Thymus (tissue), 11 donors: ENCODE measurements around the gene HOXA4. TPM values are rescaled to one million over a fixed set of nuclear protein-coding genes. Genes with fewer than 3 reads are reported as not detected.

Experiments
- DNase-seq, 9 donors: peaks; one replicate each; pipeline ENCODE4 v3.0.0-alpha.2; 2013; ENCODE audit warnings: low spot score in 9 of 9, low read depth in 6 of 9, missing footprints in 1 of 9
- H3K27ac ChIP-seq, 2 donors: one replicate each; pipeline ENCODE4 v1.5.1; 2013; ENCODE audit warnings: control low read depth in 1 of 2, low read depth in 1 of 2, low read length in 1 of 2, mild to moderate bottlenecking in 1 of 2, moderate library complexity in 1 of 2
- H3K27me3 ChIP-seq, 2 donors: one replicate each; pipeline ENCODE4 v1.5.1; 2013; ENCODE audit warnings: low read length in 1 of 2; ENCODE audit not compliant: control insufficient read depth in 2 of 2, insufficient read depth in 1 of 2
- H3K36me3 ChIP-seq, 2 donors: one replicate each; pipeline ENCODE4 v1.5.1; 2013; ENCODE audit warnings: low read length in 1 of 2, mild to moderate bottlenecking in 1 of 2, moderate library complexity in 1 of 2; ENCODE audit not compliant: control insufficient read depth in 2 of 2, insufficient read depth in 2 of 2
- H3K4me1 ChIP-seq, 2 donors: one replicate each; pipeline ENCODE4 v1.5.1; 2013; ENCODE audit warnings: low read length in 2 of 2; ENCODE audit not compliant: control insufficient read depth in 2 of 2, insufficient read depth in 2 of 2
- H3K4me3 ChIP-seq, 2 donors: one replicate each; pipeline ENCODE4 v1.5.1; 2013; ENCODE audit warnings: low read length in 2 of 2, control low read depth in 1 of 2, mild to moderate bottlenecking in 1 of 2
- H3K9me3 ChIP-seq, 2 donors: one replicate each; pipeline ENCODE4 v1.5.1; 2013; ENCODE audit warnings: low read length in 1 of 2, mild to moderate bottlenecking in 1 of 2; ENCODE audit not compliant: control insufficient read depth in 2 of 2, insufficient read depth in 1 of 2
- WGBS: extraction: QIAGEN DNeasy Blood & Tissue Kit; methylation state at CpG from one replicate; pipeline ENCODE4 v1.1.7; 2013; 5-methylcytosine and 5-hydroxymethylcytosine counted together
- polyA plus RNA-seq: library from polyadenylated mRNA; stranded (reverse); fragments of 200-250 nt; gene quantifications from one replicate; pipeline ENCODE4 v1.2.3, GENCODE V29; 2013
- total RNA-seq: library from RNA; stranded (reverse); fragments of 120-200 nt; gene quantifications from one replicate; pipeline ENCODE4 v1.2.4, GENCODE V29; 2013
- donor health status: healthy.

The HOXA4 gene
- total and polyA plus RNA-seq, 2 donors = 0.42 to 3.0 TPM

DNA sequence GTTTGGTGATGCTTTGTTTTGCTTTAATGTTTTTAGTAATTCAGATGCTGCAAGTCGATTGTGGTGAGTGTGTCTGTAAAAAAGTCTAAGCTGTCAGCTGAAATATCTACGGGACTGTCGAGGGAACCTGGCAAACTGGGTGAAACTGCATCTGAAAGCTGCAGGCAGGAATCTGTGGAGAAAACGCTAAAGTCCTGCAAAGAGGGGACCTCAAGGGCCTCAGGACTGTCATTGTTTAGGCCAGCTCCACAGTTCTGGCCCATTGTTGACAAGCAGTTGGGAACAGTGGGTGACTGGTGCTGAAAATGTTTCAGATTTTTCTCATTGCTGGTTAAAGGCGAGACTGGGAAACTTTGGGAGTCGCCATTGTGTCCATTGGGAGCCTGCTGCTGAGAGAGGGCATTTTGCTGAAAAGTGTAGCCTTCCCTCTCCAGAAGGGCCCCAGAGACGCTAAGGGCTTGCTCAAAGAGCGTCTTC lies 29.8 kb downstream of the HOXA4 start:
- Histone ChIP-seq H3K36me3 (peaks cover 0 to 2% of the 10 kb centered on the region in 2 donors), H3K4me3 (peak overlapping the region; percentile 29 to 30), H3K27ac (peak overlapping the region; percentile 20 to 71), H3K4me1 (peaks cover 13 to 23% of the 10 kb centered on the region in 2 donors), H3K27me3 (peaks cover 77 to 100% of the 10 kb centered on the region in 2 donors), H3K9me3 (peaks cover 0 to 4% of the 10 kb centered on the region in 2 donors)
- WGBS = 94% methylated on average over 8 of the region's 8 CpGs
- no peak for DNase-seq

- H3K27me3 ChIP-seq = peaks cover 78 to 100% of the 10 kb centered on the region in 2 donors
- H3K36me3 ChIP-seq = peaks cover 0 to 2% of the 10 kb centered on the region in 2 donors
- no peak overlapping the region for H3K4me3 ChIP-seq
- peak overlapping the region in 1 of 2 donors; percentile 21 for H3K27ac ChIP-seq
- peaks cover 13 to 30% of the 10 kb centered on the region in 2 donors for H3K4me1 ChIP-seq
- DNase-seq = no peak
- peaks cover 0 to 4% of the 10 kb centered on the region in 2 donors for H3K9me3 ChIP-seq
- 92% methylated on average over 8 of the region's 8 CpGs for WGBS
Measured at GRCh38 chr7:27099453-27100370, 30.8 kb downstream of the HOXA4 start.

DNA sequence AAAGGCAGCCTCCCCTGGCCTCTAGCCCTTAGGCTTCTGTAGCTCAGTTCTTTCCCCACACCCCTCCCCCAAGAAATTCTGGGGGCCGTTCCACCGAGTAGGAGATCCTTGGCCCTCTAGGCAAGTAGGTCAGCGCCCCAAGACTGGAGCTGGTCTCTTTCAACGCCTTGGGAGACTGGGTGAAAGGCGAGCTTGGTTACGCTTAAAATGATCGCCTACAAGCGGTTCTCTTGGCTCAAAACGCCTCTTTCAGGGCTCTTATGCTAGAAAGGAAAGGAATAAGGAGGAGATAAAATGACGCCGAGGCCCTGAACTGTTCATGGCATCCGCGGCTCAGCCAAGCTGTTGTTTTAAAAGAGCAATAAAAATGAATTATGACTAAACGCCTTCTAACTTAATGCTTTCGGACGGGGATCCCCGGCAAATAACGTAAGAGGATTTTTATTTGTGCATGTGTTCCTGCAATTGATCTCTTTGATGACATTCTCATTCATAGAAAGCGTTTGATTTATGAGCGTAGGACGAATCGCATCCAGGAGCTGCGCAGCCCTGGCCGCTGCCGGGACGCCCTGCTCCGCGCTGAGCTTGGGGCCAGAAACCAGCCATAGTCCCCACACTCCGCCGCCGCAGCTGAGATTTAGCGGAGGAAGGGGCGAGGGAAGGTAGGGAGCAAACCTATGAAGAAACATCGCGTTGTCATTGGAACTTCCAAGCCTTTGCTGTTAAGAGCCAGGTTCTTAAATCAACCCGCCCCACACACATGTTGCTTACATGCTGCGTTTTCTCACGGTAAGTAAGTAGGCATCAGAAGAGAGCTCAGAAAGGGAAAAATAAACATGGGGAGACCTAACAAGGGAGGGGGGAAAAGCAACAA lies 31.7 kb downstream of the HOXA4 start:
- H3K9me3 ChIP-seq = peaks cover 0 to 4% of the 10 kb centered on the region in 2 donors
- no peak for DNase-seq
- peaks cover 13 to 30% of the 10 kb centered on the region in 2 donors for H3K4me1 ChIP-seq
- peaks cover 82 to 100% of the 10 kb centered on the region in 2 donors for H3K27me3 ChIP-seq
- WGBS = 22% methylated on average over 38 of the region's 38 CpGs
- peaks cover 0 to 2% of the 10 kb centered on the region in 2 donors for H3K36me3 ChIP-seq
- H3K4me3 ChIP-seq = peak overlapping the region; percentile 5 to 28
- peak overlapping the region; percentile 61 to 64 for H3K27ac ChIP-seq

GRCh38 chr7:27097686-27098577 lies 32.6 kb downstream of the HOXA4 start:
- WGBS = 21% methylated on average over 35 of the region's 35 CpGs
- H3K4me1 ChIP-seq = peaks cover 13 to 30% of the 10 kb centered on the region in 2 donors
- H3K4me3 ChIP-seq = peak overlapping the region; percentile 5 to 66
- peaks cover 86 to 100% of the 10 kb centered on the region in 2 donors for H3K27me3 ChIP-seq
- H3K27ac ChIP-seq = peak overlapping the region; percentile 61 to 64
- peaks cover 0 to 2% of the 10 kb centered on the region in 2 donors for H3K36me3 ChIP-seq
- DNase-seq = no peak
- H3K9me3 ChIP-seq = no peaks in the 10 kb centered on the region

GRCh38 chr7:27096768-27097514 lies 33.6 kb downstream of the HOXA4 start:
- Histone ChIP-seq H3K27me3 (peaks cover 87 to 100% of the 10 kb centered on the region in 2 donors), H3K36me3 (peaks cover 0 to 2% of the 10 kb centered on the region in 2 donors), H3K9me3 (no peaks in the 10 kb centered on the region), H3K4me1 (peaks cover 13 to 30% of the 10 kb centered on the region in 2 donors), H3K27ac (peak overlapping the region in 1 of 2 donors; percentile 41), H3K4me3 (peak overlapping the region; percentile 65 to 66)
- DNase-seq = no peak
- 2% methylated on average over 41 of the region's 41 CpGs for WGBS

GRCh38 chr7:27095897-27096767 lies 34.4 kb downstream of the HOXA4 start, which contains the start of gene HOXA1:
HOXA1 (minus strand) TSS chr7:27096000; CDS start chr7:27095912, 88 bp downstream.
- Histone ChIP-seq H3K9me3 (no peaks in the 10 kb centered on the region), H3K36me3 (peaks cover 0 to 2% of the 10 kb centered on the region in 2 donors), H3K27ac (peak within 1 kb of the TSS; percentile 41 to 60), H3K4me3 (peak within 1 kb of the TSS; percentile 65 to 66), H3K4me1 (peaks cover 13 to 30% of the 10 kb centered on the region in 2 donors), H3K27me3 (peaks cover 87 to 100% of the 10 kb centered on the region in 2 donors)
- DNase-seq = peak; percentile 41 to 87 (median 64)
- under 1% methylated on average over 68 of the region's 68 CpGs for WGBS
